H54 (cell line): Measurements from ENCODE around the gene CCDC88C.
A peak's percentile ranks its signal among the peaks of the same experiment; 100 is the strongest.

Experiments
- DNase-seq: peaks from one replicate; pipeline ENCODE4 v3.0.0; 2011; ENCODE audit warnings: low spot score, mixed read lengths; ENCODE audit not compliant: insufficient read length
- FAIRE-seq: peaks from 3 replicates; lab custom pipeline; 2011; peaks lifted over from hg19 to GRCh38; lab: Jason Lieb, UNC
- POLR2A ChIP-seq: IDR thresholded peaks from 2 replicates; pipeline ENCODE4 v1.6.1; 2011; ENCODE audit warnings: low read depth, mild to moderate bottlenecking, low read length

Gene CCDC88C

GRCh38 chr14:91352053-91352452 is 65.6 kb downstream of the CCDC88C start:
- FAIRE-seq (no peak), DNase-seq (no peak)
- no peak for TF ChIP-seq POLR2A

- FAIRE-seq (no peak), DNase-seq (no peak)
- no peak for TF ChIP-seq POLR2A
These were observed 66.1 kb downstream of the CCDC88C start for GRCh38 chr14:91351512-91351862.

GRCh38 chr14:91350813-91351511 is 66.7 kb downstream of the CCDC88C start:
- FAIRE-seq = no peak
- no peak for TF ChIP-seq POLR2A
- DNase-seq = peak; percentile 35

GRCh38 chr14:91350483-91350812 is 67.2 kb downstream of the CCDC88C start:
- no peak for TF ChIP-seq POLR2A
- DNase-seq (no peak), FAIRE-seq (no peak)

GRCh38 chr14:91349481-91350074 is 68.0 kb downstream of the CCDC88C start:
- no peak for TF ChIP-seq POLR2A
- FAIRE-seq = no peak
- no peak for DNase-seq

GRCh38 chr14:91348845-91349465 is 68.7 kb downstream of the CCDC88C start:
- DNase-seq = no peak
- no peak for TF ChIP-seq POLR2A
- FAIRE-seq = no peak

- FAIRE-seq = no peak
- no peak for DNase-seq
- TF ChIP-seq POLR2A = no peak
These were observed 70.8 kb downstream of the CCDC88C start for GRCh38 chr14:91346838-91347173.

- DNase-seq (no peak), FAIRE-seq (no peak)
- TF ChIP-seq POLR2A = no peak
These were observed 73.5 kb downstream of the CCDC88C start for GRCh38 chr14:91344096-91344495.

GRCh38 chr14:91343051-91343450 is 74.6 kb downstream of the CCDC88C start:
- TF ChIP-seq POLR2A = no peak
- FAIRE-seq (no peak), DNase-seq (no peak)

GRCh38 chr14:91342206-91342760 is 75.3 kb downstream of the CCDC88C start:
- DNase-seq = no peak
- no peak for TF ChIP-seq POLR2A
- no peak for FAIRE-seq

- TF ChIP-seq POLR2A = no peak
- DNase-seq (no peak), FAIRE-seq (no peak)
These were observed 75.9 kb downstream of the CCDC88C start for GRCh38 chr14:91341751-91342154.

- no peak for TF ChIP-seq POLR2A
- FAIRE-seq (no peak), DNase-seq (no peak)
These were observed 76.3 kb downstream of the CCDC88C start for GRCh38 chr14:91341334-91341733.

GRCh38 chr14:91339671-91340369 is 77.8 kb downstream of the CCDC88C start:
- FAIRE-seq (no peak), DNase-seq (no peak)
- no peak for TF ChIP-seq POLR2A

GRCh38 chr14:91339076-91339475 is 78.5 kb downstream of the CCDC88C start:
- no peak for TF ChIP-seq POLR2A
- FAIRE-seq = no peak

More at GRCh38 chr14:91339076-91339475, 78.5 kb downstream of the CCDC88C start:
- DNase-seq = no peak
